ENCODE data around the gene LBX1.

LBX1 gene

GRCh38 chr10:101256387-101256786 is 27.1 kb upstream of the LBX1 start:
- no peaks in the 10 kb centered on the region for H3K9me3 ChIP-seq (ENCODE audit: insufficient read depth, low read length)
- no peak overlapping the region for H3K27ac ChIP-seq (ENCODE audit: low read length)
- H3K36me3 ChIP-seq (replicated peaks; ENCODE audit: low read depth, low read length): no peaks in the 10 kb centered on the region
- H3K4me1 ChIP-seq (ENCODE audit: low read length): no peaks in the 10 kb centered on the region
- H3K9ac ChIP-seq (ENCODE audit: low read length): no peak overlapping the region
- no peaks in the 10 kb centered on the region for H3K27me3 ChIP-seq (ENCODE audit: low read depth, low read length)
- no peak overlapping the region for H3K4me2 ChIP-seq (ENCODE audit: low read length)
- H4K20me1 ChIP-seq (ENCODE audit: insufficient read depth, low read length): no peaks in the 10 kb centered on the region
- H2AFZ ChIP-seq (ENCODE audit: low read depth, low read length): no peak overlapping the region
- no peak for TF ChIP-seq CTCF (IDR thresholded peaks at IDR 0.05; ENCODE audit: low read depth, low read length)
- no peak overlapping the region for H3K4me3 ChIP-seq (ENCODE audit: low read length)
- H3K79me2 ChIP-seq (ENCODE audit: low read length): no peaks in the 10 kb centered on the region

GRCh38 chr10:101250136-101250535 is 20.9 kb upstream of the LBX1 start:
- H3K36me3 ChIP-seq (replicated peaks; ENCODE audit: low read depth, low read length): no peaks in the 10 kb centered on the region
- H3K27me3 ChIP-seq (ENCODE audit: low read depth, low read length): 0 out of 2 replicates have a peak, but pooled peaks cover 7% of the 10 kb centered on the region
- H3K27ac ChIP-seq (ENCODE audit: low read length): no peak overlapping the region
- H3K4me3 ChIP-seq (ENCODE audit: low read length): no peak overlapping the region
- no peaks in the 10 kb centered on the region for H3K9me3 ChIP-seq (ENCODE audit: insufficient read depth, low read length)
- no peaks in the 10 kb centered on the region for H4K20me1 ChIP-seq (ENCODE audit: insufficient read depth, low read length)
- no peak overlapping the region for H3K4me2 ChIP-seq (ENCODE audit: low read length)
- H3K4me1 ChIP-seq (ENCODE audit: low read length): no peaks in the 10 kb centered on the region
- H3K79me2 ChIP-seq (ENCODE audit: low read length): no peaks in the 10 kb centered on the region
- no peak overlapping the region for H3K9ac ChIP-seq (ENCODE audit: low read length)
- no peak overlapping the region for H2AFZ ChIP-seq (ENCODE audit: low read depth, low read length)
- TF ChIP-seq EZH2phosphoT487 (IDR thresholded peaks at IDR 0.05; ENCODE audit: low read depth) (no peak), CTCF (IDR thresholded peaks at IDR 0.05; ENCODE audit: low read depth, low read length) (no peak)

DNA sequence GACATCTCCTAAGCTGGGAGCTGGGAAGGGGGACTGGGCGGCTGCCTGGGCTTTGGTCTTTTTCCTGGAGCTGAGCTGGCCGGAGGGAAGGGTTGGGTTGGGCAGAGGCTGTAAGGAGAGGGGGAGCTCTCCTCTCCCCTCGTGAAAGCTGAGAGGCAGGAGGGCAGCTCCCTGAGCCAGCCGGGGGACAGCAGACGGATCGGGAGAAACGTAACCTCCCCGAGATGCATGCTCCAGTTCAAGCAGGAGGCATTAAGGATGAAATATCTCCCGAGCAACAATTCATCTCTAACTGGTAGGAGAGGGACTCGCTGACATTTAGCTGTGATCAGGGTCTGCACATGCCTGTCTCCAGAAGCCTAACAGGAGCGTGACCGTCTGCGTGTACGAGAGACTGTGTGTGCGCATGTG is 19.9 kb upstream of the LBX1 start:
- Histone ChIP-seq H3K9ac (ENCODE audit: low read length) (no peak overlapping the region), H3K27ac (ENCODE audit: low read length) (no peak overlapping the region), H3K4me3 (ENCODE audit: low read length) (no peak overlapping the region), H3K27me3 (ENCODE audit: low read depth, low read length) (0 out of 2 replicates have a peak, but pooled peaks cover 7% of the 10 kb centered on the region), H3K79me2 (ENCODE audit: low read length) (no peaks in the 10 kb centered on the region), H4K20me1 (ENCODE audit: insufficient read depth, low read length) (no peaks in the 10 kb centered on the region), H3K9me3 (ENCODE audit: insufficient read depth, low read length) (no peaks in the 10 kb centered on the region), H3K36me3 (replicated peaks; ENCODE audit: low read depth, low read length) (no peaks in the 10 kb centered on the region), H3K4me1 (ENCODE audit: low read length) (no peaks in the 10 kb centered on the region), H2AFZ (ENCODE audit: low read depth, low read length) (no peak overlapping the region), H3K4me2 (ENCODE audit: low read length) (no peak overlapping the region)
- TF ChIP-seq CTCF (IDR thresholded peaks at IDR 0.05; ENCODE audit: low read depth, low read length) (no peak), EZH2phosphoT487 (IDR thresholded peaks at IDR 0.05; ENCODE audit: low read depth) (no peak)

DNA sequence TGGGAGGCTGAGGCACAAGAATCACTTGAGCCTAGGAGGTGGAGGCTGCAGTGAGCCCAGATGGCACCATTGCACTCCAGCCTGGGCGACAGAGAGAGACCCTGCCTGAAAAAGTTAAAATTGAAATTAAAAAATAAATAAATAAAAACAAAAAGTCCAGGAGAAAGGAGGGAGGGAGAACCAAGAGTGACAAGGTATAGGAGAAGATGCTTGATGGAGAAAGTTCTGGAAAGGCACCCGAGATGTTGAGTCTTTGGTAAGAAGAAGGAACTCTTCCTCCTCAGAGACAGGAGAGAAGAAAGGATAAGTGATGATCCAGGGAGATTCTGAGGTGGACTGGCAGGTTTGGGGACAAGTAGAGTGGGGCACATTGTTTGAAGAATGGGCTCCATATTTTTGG is 17.4 kb upstream of the LBX1 start:
- H3K36me3 ChIP-seq (replicated peaks; ENCODE audit: low read depth, low read length): no peaks in the 10 kb centered on the region
- no peak overlapping the region for H2AFZ ChIP-seq (ENCODE audit: low read depth, low read length)
- no peaks in the 10 kb centered on the region for H3K4me1 ChIP-seq (ENCODE audit: low read length)
- TF ChIP-seq CTCF (IDR thresholded peaks at IDR 0.05; ENCODE audit: low read depth, low read length): no peak
- TF ChIP-seq EZH2phosphoT487 (IDR thresholded peaks at IDR 0.05; ENCODE audit: low read depth): no peak
- H3K79me2 ChIP-seq (ENCODE audit: low read length): no peaks in the 10 kb centered on the region
- H4K20me1 ChIP-seq (ENCODE audit: insufficient read depth, low read length): no peaks in the 10 kb centered on the region
- no peak overlapping the region for H3K9ac ChIP-seq (ENCODE audit: low read length)
- H3K27me3 ChIP-seq (ENCODE audit: low read depth, low read length): 0 out of 2 replicates have a peak, but pooled peaks cover 7% of the 10 kb centered on the region
- no peak overlapping the region for H3K4me2 ChIP-seq (ENCODE audit: low read length)
- no peak overlapping the region for H3K4me3 ChIP-seq (ENCODE audit: low read length)
- H3K9me3 ChIP-seq (ENCODE audit: insufficient read depth, low read length): no peaks in the 10 kb centered on the region
- no peak overlapping the region for H3K27ac ChIP-seq (ENCODE audit: low read length)

Measured in OCI-LY3 (cell line).